GM19043 (cell line): ENCODE measurements around the gene SETBP1.

Experiments used
- ATAC-seq: cut with Tn5 transposase; IDR thresholded peaks from one replicate; pipeline ENCODE4 v1.9.1; 2021; ENCODE audit warnings: low read depth; ENCODE audit not compliant: unreplicated experiment

SETBP1 gene

GRCh38 chr18:45044787-45045186, 364.1 kb downstream of the SETBP1 start:
- ATAC-seq = no peak

DNA sequence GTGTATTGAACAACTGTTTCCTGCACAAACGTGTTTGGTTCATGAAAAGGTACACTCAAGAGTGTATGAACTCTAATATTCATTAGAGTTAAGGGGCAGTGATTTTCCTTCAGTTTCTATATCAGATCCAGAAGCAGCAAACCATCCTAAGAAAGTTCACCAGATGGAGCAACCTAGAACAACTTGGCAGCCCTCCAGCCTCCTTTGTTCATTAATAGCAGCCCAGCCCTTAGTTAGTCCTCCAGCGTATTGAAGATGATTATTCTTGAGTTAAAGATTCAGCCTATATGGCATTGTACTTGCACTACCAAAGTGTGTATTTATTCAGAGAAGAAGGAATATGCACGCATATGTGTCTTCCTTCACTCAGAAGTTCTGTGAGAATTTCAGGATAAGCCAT, 365.5 kb downstream of the SETBP1 start:
- no peak for ATAC-seq

DNA sequence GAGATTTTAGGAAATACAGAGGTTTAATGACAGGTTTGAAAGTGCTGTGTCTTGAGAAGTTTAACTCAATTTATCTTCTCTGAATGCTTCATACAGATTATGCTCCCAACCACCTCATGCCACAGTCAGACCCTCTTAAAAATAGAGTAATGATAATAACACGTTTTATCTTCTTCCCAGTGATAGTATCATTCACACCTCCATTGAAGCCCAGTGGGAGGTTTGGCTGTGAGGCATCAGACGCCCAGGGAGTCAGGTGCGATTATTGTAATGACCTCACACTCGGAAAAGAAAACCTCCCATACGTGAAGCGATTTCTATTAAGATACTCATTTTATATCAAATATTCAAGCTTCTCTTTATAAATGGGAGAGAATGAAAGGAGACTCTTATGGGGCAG, 366.3 kb downstream of the SETBP1 start:
- ATAC-seq = no peak

- ATAC-seq = no peak
These were observed 369.1 kb downstream of the SETBP1 start for GRCh38 chr18:45049578-45050319.

DNA sequence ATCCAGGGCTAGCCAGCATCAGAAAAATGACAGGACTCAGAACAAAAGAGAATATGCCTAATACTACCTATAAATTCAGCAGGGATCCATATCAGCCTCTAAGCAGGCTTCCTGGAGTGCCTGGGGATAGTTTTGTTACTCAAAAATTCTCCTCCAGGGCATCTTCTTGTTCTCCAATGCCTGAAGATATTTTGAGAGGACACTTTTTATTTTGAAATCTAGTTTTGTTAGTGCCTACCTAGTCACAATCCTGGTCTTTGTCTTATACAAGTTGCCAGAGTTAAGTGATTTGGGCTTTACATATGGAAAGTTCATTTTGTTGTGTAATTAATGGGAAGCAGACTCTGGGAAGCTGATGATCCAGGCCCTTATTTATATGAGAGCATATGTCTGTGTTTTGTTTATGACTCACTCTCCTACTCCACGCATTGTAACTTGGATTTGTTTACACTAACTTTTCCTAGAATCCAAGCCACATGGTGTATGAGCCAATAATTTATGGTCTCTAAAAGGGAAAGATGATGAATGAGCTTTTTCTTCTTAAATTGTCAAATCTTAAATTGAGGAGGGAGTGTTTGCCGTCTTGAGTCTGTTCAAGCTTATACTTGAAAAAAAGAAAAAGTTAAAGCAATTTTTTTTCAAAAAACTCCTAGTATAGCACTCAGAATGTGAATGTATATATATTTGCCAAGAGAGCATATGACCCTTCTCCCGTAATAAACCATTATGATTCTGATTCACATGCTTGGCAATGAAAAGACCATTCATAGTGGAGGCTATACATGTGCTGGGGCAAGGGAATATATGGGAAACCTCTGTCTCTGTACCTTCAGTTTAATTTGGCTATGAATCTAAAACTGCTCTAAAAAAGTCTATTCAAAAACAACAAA, 370.3 kb downstream of the SETBP1 start:
- no peak for ATAC-seq

GRCh38 chr18:45054636-45055035, 373.9 kb downstream of the SETBP1 start:
- no peak for ATAC-seq

DNA sequence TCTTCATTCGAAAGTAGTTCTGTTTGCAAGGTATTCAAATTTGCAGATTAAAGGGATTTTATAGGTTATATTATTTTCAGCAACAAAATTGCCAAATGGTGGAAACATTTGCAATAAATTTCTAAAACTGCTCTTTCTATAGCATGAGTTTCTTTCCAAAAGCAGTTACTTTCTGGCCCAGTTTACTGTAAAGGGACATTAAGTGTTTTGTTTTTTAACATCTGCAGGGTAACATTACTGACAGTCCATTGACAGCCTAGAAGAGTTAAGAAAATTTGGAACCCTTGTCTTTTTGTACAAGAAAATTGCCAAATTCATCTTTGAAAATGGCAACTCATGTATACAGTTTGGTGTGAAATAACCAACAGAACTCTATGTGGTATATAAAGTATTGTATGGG, 375.1 kb downstream of the SETBP1 start:
- ATAC-seq = no peak

GRCh38 chr18:45056926-45057325, 376.2 kb downstream of the SETBP1 start:
- ATAC-seq = no peak

- no peak for ATAC-seq
These were observed 377.4 kb downstream of the SETBP1 start for GRCh38 chr18:45057955-45058600.

GRCh38 chr18:45059695-45060094, 379.0 kb downstream of the SETBP1 start:
- no peak for ATAC-seq

DNA sequence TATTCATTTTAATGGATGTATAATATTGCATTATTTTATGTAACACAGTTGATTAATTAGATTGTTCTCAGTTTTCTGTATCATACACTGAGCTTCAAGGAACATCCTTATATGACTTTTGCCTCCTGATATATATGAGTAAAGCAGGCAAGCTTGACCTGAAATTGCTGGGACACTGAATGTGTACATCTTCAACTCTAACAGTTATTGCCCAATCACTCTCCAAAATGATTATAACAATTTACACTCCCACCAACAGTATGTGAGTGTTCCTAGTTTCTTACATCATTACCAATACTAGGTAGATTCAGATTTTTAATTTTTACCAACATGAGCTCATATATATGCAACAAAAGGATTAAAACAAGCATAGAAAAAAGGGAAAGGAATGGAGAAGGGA, 379.4 kb downstream of the SETBP1 start:
- no peak for ATAC-seq

- no peak for ATAC-seq
These were observed 380.7 kb downstream of the SETBP1 start for GRCh38 chr18:45061359-45061758.

DNA sequence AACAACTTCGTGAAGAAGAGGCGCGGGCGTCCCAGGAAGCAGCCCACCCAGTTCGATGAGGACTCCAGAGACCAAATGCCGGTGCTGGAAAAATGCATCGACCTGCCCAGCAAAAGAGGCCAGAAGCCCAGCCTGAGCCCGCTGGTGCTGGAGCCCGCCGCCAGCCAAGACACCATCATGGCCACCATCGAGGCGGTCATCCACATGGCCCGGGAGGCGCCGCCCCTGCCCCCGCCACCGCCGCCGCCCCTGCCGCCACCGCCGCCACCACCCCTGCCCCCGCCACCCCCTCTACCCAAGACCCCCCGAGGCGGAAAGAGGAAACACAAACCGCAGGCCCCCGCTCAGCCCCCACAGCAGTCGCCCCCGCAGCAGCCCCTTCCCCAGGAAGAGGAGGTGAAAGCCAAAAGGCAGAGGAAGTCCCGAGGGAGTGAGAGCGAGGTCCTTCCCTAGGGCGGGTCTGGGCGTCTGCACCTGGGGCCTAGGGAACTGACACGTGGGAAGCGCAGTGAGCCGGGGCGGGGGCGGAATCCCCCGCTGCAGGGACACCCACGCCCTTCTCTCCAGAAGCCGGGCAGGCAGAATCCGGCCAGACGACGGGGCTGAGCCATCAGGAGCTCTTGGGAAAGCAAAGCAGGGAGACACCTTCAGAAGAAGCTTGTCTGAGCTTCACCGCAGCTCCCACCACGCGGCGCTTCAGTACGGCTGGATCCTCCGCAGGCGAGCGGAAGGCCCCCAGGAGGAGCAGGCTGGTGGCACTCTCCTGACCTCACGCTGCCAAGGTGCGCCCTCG, 382.8 kb downstream of the SETBP1 start:
- no peak for ATAC-seq

DNA sequence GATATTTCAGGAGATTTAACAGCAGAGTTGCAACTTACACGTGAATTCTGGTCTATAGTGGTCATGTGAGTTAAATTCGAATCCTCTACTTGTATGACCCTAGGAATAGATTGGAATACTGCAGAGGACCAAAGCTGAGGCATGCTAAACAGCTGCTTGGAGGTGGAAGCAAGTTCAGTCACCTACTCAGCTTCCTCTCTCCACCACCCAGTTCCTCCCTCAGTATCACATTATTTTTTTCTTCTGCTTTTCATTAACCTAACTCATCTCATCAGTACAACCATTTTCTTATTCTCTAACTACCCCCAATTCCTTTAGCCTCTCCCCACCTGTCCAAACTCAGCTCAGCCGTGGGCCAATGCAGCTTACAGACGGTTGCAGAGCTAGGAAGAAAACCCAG, 385.5 kb downstream of the SETBP1 start:
- ATAC-seq = no peak

DNA sequence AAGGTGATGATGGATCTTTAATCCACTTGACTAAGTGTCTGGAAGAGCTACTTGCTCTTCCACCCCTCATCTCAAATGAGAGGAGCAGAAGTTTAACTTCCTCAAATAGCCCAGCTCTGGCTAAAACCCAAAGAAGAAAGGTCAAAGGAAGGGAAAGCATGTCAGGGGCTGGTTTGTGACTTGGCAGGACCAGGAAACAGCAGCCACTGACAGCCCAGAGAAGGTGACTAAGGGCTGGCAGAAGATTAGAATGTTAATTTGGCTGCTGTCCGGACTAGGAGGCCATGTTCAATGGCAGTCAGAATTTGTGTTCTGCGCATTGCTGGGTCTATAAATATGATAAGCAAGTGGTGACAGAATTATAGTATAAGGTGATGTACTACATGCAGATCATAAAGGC, 386.2 kb downstream of the SETBP1 start:
- ATAC-seq = no peak

DNA sequence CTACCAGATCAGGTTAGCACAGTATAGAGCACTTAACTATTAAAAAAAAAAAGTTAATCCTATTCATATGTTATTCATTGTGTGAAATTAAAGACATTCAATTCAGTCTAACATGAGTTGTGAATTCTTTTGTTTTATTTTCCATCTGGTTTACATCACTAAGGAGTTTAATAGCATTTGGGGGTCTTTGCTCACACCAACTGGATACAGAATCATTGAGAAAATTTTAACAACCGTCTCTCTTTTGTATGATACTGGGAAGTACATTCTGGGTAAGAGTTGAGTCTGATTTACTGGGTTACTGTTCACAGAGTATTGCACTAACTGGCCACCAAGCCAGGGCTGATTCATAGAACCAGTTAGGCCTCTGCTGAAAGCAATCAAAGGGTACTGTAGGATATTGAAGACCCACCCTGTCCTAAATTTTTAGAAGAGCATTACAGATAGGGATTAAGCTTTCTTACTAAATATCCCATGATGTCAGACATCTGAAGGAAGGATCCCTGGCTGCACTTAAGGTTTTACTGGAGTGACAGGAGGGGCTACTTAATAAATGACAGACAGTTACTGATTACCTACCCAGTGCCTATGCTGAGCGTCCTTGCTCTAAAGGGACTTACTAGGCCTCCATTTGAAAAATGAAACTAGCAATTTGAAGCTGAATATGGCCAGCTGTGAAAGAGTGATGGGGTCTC, 387.9 kb downstream of the SETBP1 start:
- no peak for ATAC-seq

GRCh38 chr18:45069546-45069945, 388.9 kb downstream of the SETBP1 start:
- no peak for ATAC-seq

- ATAC-seq = no peak
These were observed 391.3 kb downstream of the SETBP1 start for GRCh38 chr18:45071956-45072355.

DNA sequence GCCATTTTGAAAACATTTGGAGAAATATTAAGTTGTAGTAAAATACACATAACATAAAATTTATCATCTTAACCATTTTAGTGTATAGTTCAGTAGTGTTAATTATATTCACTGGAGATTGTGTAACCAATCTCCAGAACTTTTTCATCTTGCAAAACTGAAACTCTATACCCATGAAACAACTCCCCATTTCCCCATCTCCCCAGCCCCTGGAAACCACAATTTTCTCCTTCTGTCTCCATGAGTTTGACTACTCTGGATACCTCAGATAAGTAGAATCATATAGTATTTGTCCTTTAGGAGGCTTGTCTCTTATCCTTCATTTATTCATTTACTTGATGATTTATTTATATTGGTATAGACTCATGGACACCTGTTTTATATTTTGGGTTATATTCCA, 392.9 kb downstream of the SETBP1 start:
- ATAC-seq = no peak

DNA sequence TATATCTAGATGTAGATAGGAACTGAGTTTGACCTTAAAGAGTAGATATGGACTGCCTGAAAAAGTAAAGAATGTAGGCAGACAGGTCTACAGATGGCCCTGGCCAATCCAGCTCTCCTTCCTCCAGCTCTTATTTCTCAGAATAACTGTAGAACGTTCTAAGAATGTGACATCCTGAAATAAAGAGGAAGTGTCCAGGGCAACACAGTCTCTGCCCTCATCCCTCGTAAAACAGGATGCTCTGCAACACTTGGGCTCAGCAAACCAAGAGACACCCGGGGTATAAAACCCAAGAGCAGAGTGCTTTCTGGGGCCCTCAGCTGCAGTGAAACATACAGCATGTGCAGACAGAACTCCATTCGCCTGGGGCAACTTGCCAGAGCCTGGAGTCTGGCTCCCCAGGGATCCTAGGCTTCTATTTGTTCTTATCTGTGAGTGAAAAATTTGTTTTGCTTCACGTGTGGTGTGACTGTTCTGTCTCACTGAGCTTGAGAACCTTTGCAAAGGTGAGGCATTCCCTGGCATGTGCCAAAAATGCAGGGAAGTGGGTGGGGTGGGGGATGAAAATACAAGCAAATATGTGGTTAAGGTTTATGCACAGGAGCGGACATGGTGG, 401.0 kb downstream of the SETBP1 start:
- no peak for ATAC-seq
